ENCODE measurements around the gene TMEM39B. TPM values are rescaled to one million over a fixed set of nuclear protein-coding genes. Genes with fewer than 3 reads are reported as not detected.

Gene TMEM39B
- total RNA-seq, 4 donors from 2014 or later: 7.6 to 12.8 (median 9.6) TPM

GRCh38 chr1:32150847-32151246 lies 78.1 kb downstream of the TMEM39B start:
- Histone ChIP-seq H3K36me3 (peaks cover 0 to 6% of the 10 kb centered on the region in 2 donors), H3K27ac (no peak overlapping the region), H3K27me3 (no peaks in the 10 kb centered on the region), H3K4me3 (replicated peaks in 1 of 3) (no peak overlapping the region), H3K9me3 (no peaks in the 10 kb centered on the region), H3K4me1 (peaks cover 6 to 11% of the 10 kb centered on the region in 2 donors)
- TF ChIP-seq CTCF (IDR thresholded peaks at IDR 0.05) (no peak), POLR2A (IDR thresholded peaks at IDR 0.05) (no peak)
- DNase-seq: no peak
- intact Hi-C loops (cut with DNase I): no loop called here
- 88% methylated on average over 9 of the region's 9 CpGs for whole genome bisulfite sequencing, 2 donors

- no peak overlapping the region for H3K4me3 ChIP-seq (replicated peaks in 1 of 3)
- no peaks in the 10 kb centered on the region for H3K27me3 ChIP-seq
- no peak overlapping the region for H3K27ac ChIP-seq
- H3K36me3 ChIP-seq: peaks cover 0 to 8% of the 10 kb centered on the region in 2 donors
- H3K9me3 ChIP-seq: no peaks in the 10 kb centered on the region
- H3K4me1 ChIP-seq: peaks cover 6 to 11% of the 10 kb centered on the region in 2 donors
- TF ChIP-seq POLR2A (IDR thresholded peaks at IDR 0.05) (no peak), CTCF (IDR thresholded peaks at IDR 0.05) (no peak)
- intact Hi-C loops (cut with DNase I): no loop called here
- DNase-seq: no peak
- 35 to 40% methylated on average over 5 of the region's 5 CpGs for WGBS, 2 donors
These were observed 78.6 kb downstream of the TMEM39B start for GRCh38 chr1:32151319-32151787.

Small RNAs within 50 kb of the gene (microRNA-seq; reads per million reads assigned to microRNA genes)
- gene MIR5585: not detected

Small RNAs within 50 kb of the gene (small RNA-seq; reads per million reads assigned to genes)
- gene MIR5585: not detected
- not detected for gene RF00017

Other genes with a start within 250 kb of the TMEM39B start
- gene PTP4A2, start 134.6 kb upstream of the TMEM39B start, total RNA-seq: 100 to 1,000 TPM; 204 to 507 (median 328) TPM
- 100 to 1,000 TPM in 1 of 4 donors, 10 to 100 TPM in 3; 71.9 to 107 (median 82.5) TPM for gene KHDRBS1, start 59.1 kb upstream of the TMEM39B start, total RNA-seq
- 10 to 100 TPM; 44.6 to 62.8 (median 53.4) TPM for gene KPNA6, start 35.1 kb downstream of the TMEM39B start, total RNA-seq
- 10 to 100 TPM; 47.7 to 69.4 (median 60.6) TPM for gene TXLNA, start 106.7 kb downstream of the TMEM39B start, total RNA-seq
- gene CCDC28B, start 127.7 kb downstream of the TMEM39B start, total RNA-seq: 1 to 10 TPM; 2.2 to 7.6 (median 5.2) TPM
- gene IQCC, start 132.7 kb downstream of the TMEM39B start, total RNA-seq: 1 to 10 TPM; 5.4 to 8.4 (median 6.7) TPM
- not detected for gene DCDC2B, start 136.2 kb downstream of the TMEM39B start, total RNA-seq
- 10 to 100 TPM; 38.4 to 52.8 (median 39.2) TPM for gene TMEM234, start 149.4 kb downstream of the TMEM39B start, total RNA-seq
- 100 to 1,000 TPM; 193 to 383 (median 216) TPM for gene EIF3I, start 149.5 kb downstream of the TMEM39B start, total RNA-seq
- gene FAM167B, start 174.3 kb downstream of the TMEM39B start, total RNA-seq: 1 to 10 TPM; 3.6 to 5.6 (median 4.1) TPM
- gene LCK, start 178.3 kb downstream of the TMEM39B start, total RNA-seq: 1 to 10 TPM; 2.2 to 4.0 (median 3.5) TPM
- gene HDAC1, start 219.1 kb downstream of the TMEM39B start, total RNA-seq: 10 to 100 TPM; 78.2 to 96.8 (median 85.0) TPM

All from thyroid gland (tissue), 4 donors.